ACC112 (cell line): ENCODE results near the gene PITRM1.
"Not testable (repeated sequence)": the region's sequence is repeated elsewhere in the genome, so short reads cannot be mapped to it uniquely, and the experiment has no call there.

ENCODE experiments used
- H2AFZ ChIP-seq: fragments of 200-600 bp; sonication (generic); one replicate; pipeline ENCODE4 v1.6.0; 2017; ENCODE audit warnings: antibody characterized with exemption, low read length; ENCODE audit not compliant: unreplicated experiment
- H3K27ac ChIP-seq: fragments of 200-600 bp; sonication (generic); 2 replicates; pipeline ENCODE4 v1.5.1; 2014; ENCODE audit warnings: low read depth, mild to moderate bottlenecking, antibody characterized with exemption, low read length, moderate library complexity
- H3K27me3 ChIP-seq: fragments of 200-600 bp; sonication (generic); 2 replicates; pipeline ENCODE4 v1.6.1; 2014; ENCODE audit warnings: mild to moderate bottlenecking, antibody characterized with exemption, low read length, moderate library complexity, mixed read lengths; ENCODE audit not compliant: insufficient read depth
- H3K36me3 ChIP-seq: fragments of 200-600 bp; sonication (generic); 2 replicates; pipeline ENCODE4 v1.6.1; 2016; ENCODE audit warnings: mild to moderate bottlenecking, antibody characterized with exemption, low read length, moderate library complexity, mixed read lengths; ENCODE audit not compliant: insufficient read depth
- H3K4me1 ChIP-seq: fragments of 200-600 bp; sonication (generic); one replicate; pipeline ENCODE4 v1.6.1; 2016; ENCODE audit warnings: low read length, mixed read lengths; ENCODE audit not compliant: insufficient read depth, unreplicated experiment, control insufficient read depth
- H3K4me3 ChIP-seq: fragments of 200-600 bp; sonication (generic); 2 replicates; pipeline ENCODE4 v1.5.1; 2014; ENCODE audit warnings: mild to moderate bottlenecking, low read depth, low read length
- H3K79me2 ChIP-seq: fragments of 200-600 bp; sonication (generic); one replicate; pipeline ENCODE4 v1.6.0; 2016; ENCODE audit warnings: low read length; ENCODE audit not compliant: control insufficient read depth, unreplicated experiment, insufficient read depth

The PITRM1 gene, protein sequence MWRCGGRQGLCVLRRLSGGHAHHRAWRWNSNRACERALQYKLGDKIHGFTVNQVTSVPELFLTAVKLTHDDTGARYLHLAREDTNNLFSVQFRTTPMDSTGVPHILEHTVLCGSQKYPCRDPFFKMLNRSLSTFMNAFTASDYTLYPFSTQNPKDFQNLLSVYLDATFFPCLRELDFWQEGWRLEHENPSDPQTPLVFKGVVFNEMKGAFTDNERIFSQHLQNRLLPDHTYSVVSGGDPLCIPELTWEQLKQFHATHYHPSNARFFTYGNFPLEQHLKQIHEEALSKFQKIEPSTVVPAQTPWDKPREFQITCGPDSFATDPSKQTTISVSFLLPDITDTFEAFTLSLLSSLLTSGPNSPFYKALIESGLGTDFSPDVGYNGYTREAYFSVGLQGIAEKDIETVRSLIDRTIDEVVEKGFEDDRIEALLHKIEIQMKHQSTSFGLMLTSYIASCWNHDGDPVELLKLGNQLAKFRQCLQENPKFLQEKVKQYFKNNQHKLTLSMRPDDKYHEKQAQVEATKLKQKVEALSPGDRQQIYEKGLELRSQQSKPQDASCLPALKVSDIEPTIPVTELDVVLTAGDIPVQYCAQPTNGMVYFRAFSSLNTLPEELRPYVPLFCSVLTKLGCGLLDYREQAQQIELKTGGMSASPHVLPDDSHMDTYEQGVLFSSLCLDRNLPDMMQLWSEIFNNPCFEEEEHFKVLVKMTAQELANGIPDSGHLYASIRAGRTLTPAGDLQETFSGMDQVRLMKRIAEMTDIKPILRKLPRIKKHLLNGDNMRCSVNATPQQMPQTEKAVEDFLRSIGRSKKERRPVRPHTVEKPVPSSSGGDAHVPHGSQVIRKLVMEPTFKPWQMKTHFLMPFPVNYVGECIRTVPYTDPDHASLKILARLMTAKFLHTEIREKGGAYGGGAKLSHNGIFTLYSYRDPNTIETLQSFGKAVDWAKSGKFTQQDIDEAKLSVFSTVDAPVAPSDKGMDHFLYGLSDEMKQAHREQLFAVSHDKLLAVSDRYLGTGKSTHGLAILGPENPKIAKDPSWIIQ

DNA sequence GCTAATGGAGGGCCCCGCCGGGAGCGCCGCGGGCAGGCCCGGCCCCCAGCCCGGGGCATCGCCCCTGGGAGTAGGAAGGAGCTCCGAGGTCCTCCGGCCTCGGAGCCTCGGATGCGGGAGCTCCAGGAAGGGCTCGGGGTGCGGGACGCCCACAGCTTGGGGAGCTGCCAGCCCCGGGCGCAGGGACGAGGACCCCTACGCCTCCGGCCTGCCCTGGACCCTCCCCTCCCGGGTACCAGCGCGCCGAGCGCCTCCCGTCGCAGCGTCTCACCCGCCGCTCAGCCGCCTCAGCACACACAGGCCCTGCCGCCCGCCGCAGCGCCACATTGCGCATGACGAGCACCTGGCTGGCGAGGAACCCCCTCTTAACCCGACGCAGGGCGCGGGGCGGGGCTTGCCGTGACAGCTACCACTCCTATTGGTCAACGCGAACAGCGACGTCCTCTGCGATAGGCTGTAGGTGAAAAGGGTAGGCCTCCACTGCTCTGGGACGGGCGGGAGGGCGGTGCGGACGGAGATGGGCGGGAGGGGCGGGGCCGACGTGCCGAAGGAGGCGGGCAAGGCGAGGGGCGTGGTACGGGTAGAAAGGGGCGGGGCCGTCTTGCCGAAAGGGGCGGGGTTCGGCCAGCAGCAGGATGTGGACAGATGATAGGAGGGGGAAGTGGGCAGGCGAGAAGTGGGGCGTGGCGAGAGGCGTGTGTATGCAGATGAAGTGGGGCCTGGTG lies at the start of gene PITRM1:
Gene PITRM1, minus strand, starts transcription at position 337 of the 725 bp plus-strand sequence. Its CDS starts 10 bp downstream, at position 327.
- Histone ChIP-seq H3K4me3 (peak within 1 kb of the TSS; percentile 96), H3K27ac (peak within 1 kb of the TSS; percentile 92), H3K36me3 (peaks cover 14% of the 10 kb centered on the region), H3K27me3 (peaks cover 7% of the 10 kb centered on the region), H3K4me1 (peaks cover 9% of the 10 kb centered on the region), H2AFZ (peak within 1 kb of the TSS; percentile 49), H3K79me2 (peaks cover 36% of the 10 kb centered on the region)

- Histone ChIP-seq H3K4me3 (no peak overlapping the region), H2AFZ (no peak overlapping the region), H3K27ac (no peak overlapping the region), H3K79me2 (no peaks in the 10 kb centered on the region), H3K27me3 (no peaks in the 10 kb centered on the region), H3K4me1 (peaks cover 23% of the 10 kb centered on the region), H3K36me3 (no peaks in the 10 kb centered on the region)
Observed at GRCh38 chr10:3222068-3222467, 49.5 kb upstream of the PITRM1 start.

DNA sequence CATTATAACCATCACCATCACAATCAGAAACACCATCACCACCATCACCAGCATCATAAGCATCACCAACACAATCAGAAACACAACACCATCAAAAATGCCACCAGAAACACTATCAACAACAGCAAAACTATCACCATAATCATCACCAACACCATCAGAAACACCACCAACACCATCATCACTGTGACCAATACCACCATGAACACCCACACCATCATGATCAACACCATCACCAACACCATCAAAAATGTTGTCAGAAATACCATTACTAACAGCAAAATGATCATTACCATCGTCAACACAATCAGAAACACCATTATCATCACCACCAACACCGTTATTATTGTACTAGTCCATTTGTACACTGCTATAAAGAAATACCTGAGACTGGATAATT lies 49.0 kb upstream of the PITRM1 start:
- not testable (repeated sequence) for H3K36me3 ChIP-seq, H2AFZ ChIP-seq, H3K4me3 ChIP-seq, H3K27me3 ChIP-seq, H3K27ac ChIP-seq, H3K79me2 ChIP-seq
- peaks cover 19% of the 10 kb centered on the region for H3K4me1 ChIP-seq

DNA sequence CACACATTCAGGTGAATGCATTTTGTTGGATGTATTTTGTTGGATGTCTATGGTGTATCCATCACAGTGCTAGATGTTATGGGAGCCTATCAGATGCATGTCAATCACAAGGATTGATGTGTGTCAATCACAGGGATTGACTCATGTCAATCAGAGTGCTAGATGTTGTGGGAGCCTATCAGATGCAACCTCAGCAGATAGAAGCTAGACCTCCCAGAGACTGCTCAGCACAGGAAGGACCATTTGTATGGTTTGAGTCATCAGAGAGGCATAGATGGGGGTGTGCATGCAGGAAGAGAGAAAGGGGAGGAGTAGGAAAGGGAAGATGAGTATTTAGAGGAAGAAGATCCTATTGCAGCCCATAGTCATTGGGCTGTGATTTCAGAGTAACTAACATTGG lies 48.3 kb upstream of the PITRM1 start:
- Histone ChIP-seq H3K4me3 (no peak overlapping the region), H3K36me3 (no peaks in the 10 kb centered on the region), H3K27me3 (no peaks in the 10 kb centered on the region), H2AFZ (no peak overlapping the region), H3K79me2 (no peaks in the 10 kb centered on the region), H3K27ac (no peak overlapping the region), H3K4me1 (peaks cover 18% of the 10 kb centered on the region)

GRCh38 chr10:3219021-3219628 lies 46.5 kb upstream of the PITRM1 start:
- H3K79me2 ChIP-seq, H2AFZ ChIP-seq, H3K4me3 ChIP-seq, H3K27ac ChIP-seq, H3K36me3 ChIP-seq, H3K27me3 ChIP-seq: not testable (repeated sequence)
- H3K4me1 ChIP-seq, result peaks cover 12% of the 10 kb centered on the region

- no peak overlapping the region for H3K4me3 ChIP-seq
- H3K27ac ChIP-seq, result no peak overlapping the region
- H3K4me1 ChIP-seq, result peaks cover 12% of the 10 kb centered on the region
- no peak overlapping the region for H2AFZ ChIP-seq
- H3K79me2 ChIP-seq, result no peaks in the 10 kb centered on the region
- H3K36me3 ChIP-seq, result no peaks in the 10 kb centered on the region
- no peaks in the 10 kb centered on the region for H3K27me3 ChIP-seq
Observed at GRCh38 chr10:3217853-3218252, 45.3 kb upstream of the PITRM1 start.

DNA sequence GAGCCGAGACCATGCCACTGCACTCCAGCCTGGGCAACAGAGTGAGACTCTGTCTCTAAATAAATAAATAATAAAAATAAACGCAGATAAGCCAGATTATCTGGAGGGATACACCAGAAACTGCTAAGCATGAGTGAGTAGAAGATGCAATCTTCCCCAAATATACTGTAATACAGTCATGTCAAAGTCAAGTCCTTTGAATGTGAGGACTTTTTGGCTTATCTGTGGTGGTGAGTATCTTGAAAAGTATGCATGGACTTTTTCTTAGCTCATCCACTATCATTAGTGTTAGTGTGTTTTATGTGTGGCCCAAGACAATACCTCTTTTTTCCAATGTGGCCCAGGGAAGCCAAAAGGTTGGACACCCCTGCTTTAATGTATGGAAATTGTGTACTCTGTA lies 44.7 kb upstream of the PITRM1 start:
- Histone ChIP-seq H3K4me1 (peaks cover 12% of the 10 kb centered on the region), H3K79me2 (no peaks in the 10 kb centered on the region), H3K27ac (no peak overlapping the region), H3K36me3 (no peaks in the 10 kb centered on the region), H3K27me3 (no peaks in the 10 kb centered on the region), H2AFZ (no peak overlapping the region), H3K4me3 (no peak overlapping the region)

DNA sequence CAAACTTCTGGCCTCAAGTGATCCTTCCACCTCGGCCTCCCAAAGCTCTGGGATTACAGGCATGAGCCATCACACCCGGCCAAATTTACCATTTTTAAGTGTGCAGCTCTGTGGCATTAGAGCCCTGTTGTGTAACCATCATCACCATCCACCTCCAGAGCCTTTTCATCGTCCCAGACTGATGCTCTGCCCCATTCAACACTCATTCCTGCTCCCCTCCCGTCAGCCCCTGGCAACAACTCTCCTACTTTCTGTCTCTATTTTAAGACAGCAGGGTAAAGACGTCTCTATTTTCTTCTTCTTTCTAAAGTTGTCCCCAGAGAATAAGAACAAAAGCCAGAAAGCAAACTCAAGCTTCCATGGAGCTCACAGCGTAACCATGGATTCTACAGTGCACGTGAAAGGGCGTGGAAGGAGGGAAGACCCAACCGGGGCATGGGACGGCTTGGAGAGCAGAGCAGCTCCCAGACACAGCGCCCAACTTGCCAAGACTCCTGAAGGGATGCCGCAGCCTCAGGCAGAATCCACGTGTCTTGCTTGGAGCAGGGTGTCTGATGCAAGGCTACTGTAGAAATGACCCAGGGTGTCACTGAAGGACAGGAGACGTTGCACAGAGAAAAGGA lies 42.7 kb upstream of the PITRM1 start:
- Histone ChIP-seq H3K4me1 (peaks cover 5% of the 10 kb centered on the region), H3K27ac (no peak overlapping the region), H3K79me2 (no peaks in the 10 kb centered on the region), H3K36me3 (no peaks in the 10 kb centered on the region), H2AFZ (no peak overlapping the region), H3K27me3 (no peaks in the 10 kb centered on the region), H3K4me3 (no peak overlapping the region)

DNA sequence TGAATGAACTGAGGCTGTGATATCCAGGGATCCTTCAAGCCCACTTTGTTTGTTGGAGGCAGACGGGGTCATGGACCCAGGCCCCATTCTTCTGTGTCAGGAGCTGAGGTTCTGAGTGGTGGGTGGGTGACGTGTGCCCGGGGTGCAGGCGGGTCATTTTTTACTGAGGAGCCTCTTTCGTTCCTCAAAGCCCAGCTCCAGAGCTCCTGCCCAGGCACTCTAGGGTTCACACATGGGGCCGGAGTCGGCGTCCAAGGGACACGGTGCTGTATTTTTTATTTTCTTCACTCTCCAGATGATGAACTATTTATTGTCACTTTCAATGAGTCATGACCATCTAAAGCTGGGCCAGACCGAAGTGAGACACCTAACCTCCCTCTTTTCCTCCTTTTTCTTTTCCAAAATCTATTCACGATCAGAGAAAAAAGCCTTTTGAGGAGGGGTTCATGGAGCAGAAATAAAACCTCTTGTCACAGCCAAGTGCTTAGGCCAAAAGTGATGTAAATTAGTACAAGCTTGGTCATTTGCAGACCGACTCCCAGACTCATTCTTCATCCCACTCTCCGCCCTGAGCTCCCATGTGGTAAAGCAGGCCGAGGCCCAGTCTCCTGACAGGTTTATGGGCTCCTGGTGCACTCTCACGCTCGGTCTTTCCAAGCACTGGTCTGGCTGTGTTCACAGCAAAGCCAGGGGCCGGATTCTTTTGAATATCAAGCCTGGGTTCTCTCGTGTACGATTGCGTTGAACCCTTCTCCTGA lies 41.4 kb upstream of the PITRM1 start:
- peaks cover 5% of the 10 kb centered on the region for H3K4me1 ChIP-seq
- H3K79me2 ChIP-seq, result no peaks in the 10 kb centered on the region
- 0 out of 2 replicates have a peak, but pooled peaks cover 4% of the 10 kb centered on the region for H3K27me3 ChIP-seq
- no peak overlapping the region for H3K4me3 ChIP-seq
- no peak overlapping the region for H3K27ac ChIP-seq
- no peaks in the 10 kb centered on the region for H3K36me3 ChIP-seq
- no peak overlapping the region for H2AFZ ChIP-seq
